ENCODE results near the gene CFAP251. TPM values are rescaled to one million over a fixed set of nuclear protein-coding genes. Genes with fewer than 3 reads are reported as not detected.

The CFAP251 gene
- total RNA-seq, 1 donor from 2014 or later, result 2.8 TPM

DNA sequence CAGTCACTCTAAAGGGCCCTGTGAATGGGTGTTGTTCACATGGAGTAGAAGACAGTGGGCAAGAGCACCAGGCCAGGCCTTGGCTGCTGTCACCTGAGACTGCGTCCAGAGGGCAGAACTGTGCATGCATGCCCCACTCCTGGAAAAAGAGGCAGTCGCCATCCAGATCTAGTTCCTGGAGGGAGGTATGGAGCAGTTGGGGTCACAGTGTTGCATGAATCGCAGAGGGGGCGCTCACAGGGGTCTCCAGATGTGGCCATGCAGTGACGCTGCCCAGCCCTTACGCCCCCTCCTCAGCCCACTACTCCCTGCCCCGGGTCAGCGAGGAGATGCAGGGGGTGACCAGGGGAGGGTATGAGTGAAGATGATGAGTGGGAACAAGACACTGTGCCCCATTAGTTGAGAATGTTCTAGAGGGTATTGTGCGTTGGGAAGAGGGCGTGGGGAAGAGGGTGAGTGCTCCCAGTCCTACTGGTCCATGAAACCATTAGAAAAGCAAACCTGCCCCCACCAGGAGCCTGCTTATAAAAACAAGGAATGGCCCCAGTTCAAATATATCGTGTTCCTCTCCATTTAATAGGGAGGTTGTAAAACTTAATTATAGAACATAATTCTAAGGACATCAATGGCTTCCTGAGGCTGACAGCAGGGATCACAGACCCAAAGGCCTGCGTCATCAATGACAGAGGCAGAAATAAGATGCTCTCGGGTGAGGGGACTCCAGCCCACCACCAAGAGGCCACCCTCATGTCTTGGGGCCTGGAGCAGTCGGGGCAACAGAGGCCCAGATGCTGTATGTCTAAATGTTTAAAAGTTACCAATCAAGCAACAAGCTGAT lies 71.1 kb downstream of the CFAP251 start:
- H3K4me1 Mint-ChIP-seq (ENCODE audit: low read depth, unreplicated experiment), result peaks cover 7% of the 10 kb centered on the region
- no peak overlapping the region for H3K27ac Mint-ChIP-seq (ENCODE audit: unreplicated experiment)
- TF ChIP-seq, protein P1, sequence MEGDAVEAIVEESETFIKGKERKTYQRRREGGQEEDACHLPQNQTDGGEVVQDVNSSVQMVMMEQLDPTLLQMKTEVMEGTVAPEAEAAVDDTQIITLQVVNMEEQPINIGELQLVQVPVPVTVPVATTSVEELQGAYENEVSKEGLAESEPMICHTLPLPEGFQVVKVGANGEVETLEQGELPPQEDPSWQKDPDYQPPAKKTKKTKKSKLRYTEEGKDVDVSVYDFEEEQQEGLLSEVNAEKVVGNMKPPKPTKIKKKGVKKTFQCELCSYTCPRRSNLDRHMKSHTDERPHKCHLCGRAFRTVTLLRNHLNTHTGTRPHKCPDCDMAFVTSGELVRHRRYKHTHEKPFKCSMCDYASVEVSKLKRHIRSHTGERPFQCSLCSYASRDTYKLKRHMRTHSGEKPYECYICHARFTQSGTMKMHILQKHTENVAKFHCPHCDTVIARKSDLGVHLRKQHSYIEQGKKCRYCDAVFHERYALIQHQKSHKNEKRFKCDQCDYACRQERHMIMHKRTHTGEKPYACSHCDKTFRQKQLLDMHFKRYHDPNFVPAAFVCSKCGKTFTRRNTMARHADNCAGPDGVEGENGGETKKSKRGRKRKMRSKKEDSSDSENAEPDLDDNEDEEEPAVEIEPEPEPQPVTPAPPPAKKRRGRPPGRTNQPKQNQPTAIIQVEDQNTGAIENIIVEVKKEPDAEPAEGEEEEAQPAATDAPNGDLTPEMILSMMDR (IDR thresholded peaks at IDR 0.05; ENCODE audit: partially characterized antibody, unreplicated experiment), result no peak
- no peak for DNase-seq
- H3K36me3 Mint-ChIP-seq (ENCODE audit: unreplicated experiment), result no peaks in the 10 kb centered on the region
- H3K9me3 Mint-ChIP-seq (ENCODE audit: unreplicated experiment), result no peaks in the 10 kb centered on the region
- peaks cover 3% of the 10 kb centered on the region for H3K27me3 Mint-ChIP-seq (ENCODE audit: unreplicated experiment)
- H3K4me3 Mint-ChIP-seq (ENCODE audit: unreplicated experiment), result no peak overlapping the region

DNA sequence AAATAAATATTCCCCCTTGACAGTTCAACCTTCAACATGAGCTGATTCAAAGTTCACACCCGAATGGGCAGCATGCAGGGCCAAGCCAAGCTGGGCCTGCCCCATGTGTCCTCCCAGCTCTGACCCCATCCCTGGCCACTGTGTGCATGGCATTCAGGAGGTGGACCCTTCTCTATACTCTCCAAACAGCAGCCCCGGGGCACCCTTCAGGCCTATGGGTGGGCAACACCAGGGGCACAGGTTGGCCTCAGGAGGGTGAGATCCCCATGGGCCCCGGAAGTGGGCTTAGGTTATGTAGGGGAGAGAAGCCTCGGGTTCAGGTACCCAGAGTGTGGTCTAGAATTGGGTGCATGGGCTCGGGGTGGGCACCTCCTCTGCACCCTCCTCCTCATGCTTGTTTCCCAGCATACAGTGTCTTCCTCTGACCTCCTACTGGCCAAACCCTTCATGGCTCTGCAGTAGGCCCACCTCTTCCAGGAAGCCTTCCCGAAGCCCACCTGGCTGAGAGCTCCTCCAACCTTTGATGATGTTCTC lies 71.8 kb downstream of the CFAP251 start:
- TF ChIP-seq, protein P1 (IDR thresholded peaks at IDR 0.05; ENCODE audit: partially characterized antibody, unreplicated experiment), result no peak
- Mint-ChIP-seq H3K27me3 (ENCODE audit: unreplicated experiment) (peaks cover 3% of the 10 kb centered on the region), H3K36me3 (ENCODE audit: unreplicated experiment) (no peaks in the 10 kb centered on the region), H3K4me3 (ENCODE audit: unreplicated experiment) (no peak overlapping the region), H3K4me1 (ENCODE audit: low read depth, unreplicated experiment) (peaks cover 2% of the 10 kb centered on the region), H3K27ac (ENCODE audit: unreplicated experiment) (no peak overlapping the region), H3K9me3 (ENCODE audit: unreplicated experiment) (no peaks in the 10 kb centered on the region)
- no peak for DNase-seq

DNA sequence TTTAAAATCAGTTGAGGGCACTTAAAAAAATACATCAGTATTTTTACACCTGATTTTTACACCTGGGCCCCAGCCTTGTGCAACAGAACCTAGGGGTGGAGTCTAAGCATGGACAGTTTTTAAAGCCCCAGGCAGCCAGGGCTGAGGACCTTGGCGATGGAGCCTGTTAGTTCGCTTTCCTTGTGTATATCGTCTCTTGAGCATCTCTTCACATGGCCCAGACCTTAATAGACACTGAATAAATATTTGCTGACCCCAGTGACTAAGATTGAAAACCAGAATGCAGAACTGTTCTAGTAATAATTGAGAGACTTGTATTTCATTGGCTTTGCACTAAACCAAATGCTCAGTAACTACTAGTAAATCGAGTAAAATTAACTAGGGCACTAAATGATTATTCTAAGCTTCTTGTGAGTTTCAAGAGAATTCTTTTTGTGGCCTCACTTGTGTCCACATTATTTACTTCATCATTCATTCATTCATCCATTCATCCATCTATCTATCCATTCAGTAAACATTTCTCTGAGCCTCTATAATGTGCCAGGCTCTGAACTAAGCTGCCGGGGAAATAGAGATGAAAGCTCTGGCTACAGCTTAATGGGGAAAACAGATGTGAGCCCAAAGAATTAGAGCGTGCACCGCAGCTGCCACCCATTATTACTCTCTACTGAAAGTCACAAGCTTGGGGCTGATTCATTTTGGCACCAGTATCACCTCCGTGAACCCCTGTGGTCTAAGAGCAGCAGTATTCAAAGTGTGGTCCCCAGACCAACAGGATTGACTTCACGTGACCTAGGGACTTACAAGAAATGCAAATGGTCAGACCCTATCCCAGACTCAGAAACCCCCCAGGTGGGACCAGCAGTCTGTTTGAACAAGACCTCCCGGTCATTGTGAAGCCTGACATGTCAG lies 72.6 kb downstream of the CFAP251 start:
- Mint-ChIP-seq H3K27ac (ENCODE audit: unreplicated experiment) (no peak overlapping the region), H3K9me3 (ENCODE audit: unreplicated experiment) (no peaks in the 10 kb centered on the region), H3K27me3 (ENCODE audit: unreplicated experiment) (peaks cover 3% of the 10 kb centered on the region), H3K36me3 (ENCODE audit: unreplicated experiment) (no peaks in the 10 kb centered on the region), H3K4me3 (ENCODE audit: unreplicated experiment) (no peak overlapping the region), H3K4me1 (ENCODE audit: low read depth, unreplicated experiment) (peaks cover 2% of the 10 kb centered on the region)
- TF ChIP-seq, protein P1 (IDR thresholded peaks at IDR 0.05; ENCODE audit: partially characterized antibody, unreplicated experiment), result no peak
- no peak for DNase-seq

DNA sequence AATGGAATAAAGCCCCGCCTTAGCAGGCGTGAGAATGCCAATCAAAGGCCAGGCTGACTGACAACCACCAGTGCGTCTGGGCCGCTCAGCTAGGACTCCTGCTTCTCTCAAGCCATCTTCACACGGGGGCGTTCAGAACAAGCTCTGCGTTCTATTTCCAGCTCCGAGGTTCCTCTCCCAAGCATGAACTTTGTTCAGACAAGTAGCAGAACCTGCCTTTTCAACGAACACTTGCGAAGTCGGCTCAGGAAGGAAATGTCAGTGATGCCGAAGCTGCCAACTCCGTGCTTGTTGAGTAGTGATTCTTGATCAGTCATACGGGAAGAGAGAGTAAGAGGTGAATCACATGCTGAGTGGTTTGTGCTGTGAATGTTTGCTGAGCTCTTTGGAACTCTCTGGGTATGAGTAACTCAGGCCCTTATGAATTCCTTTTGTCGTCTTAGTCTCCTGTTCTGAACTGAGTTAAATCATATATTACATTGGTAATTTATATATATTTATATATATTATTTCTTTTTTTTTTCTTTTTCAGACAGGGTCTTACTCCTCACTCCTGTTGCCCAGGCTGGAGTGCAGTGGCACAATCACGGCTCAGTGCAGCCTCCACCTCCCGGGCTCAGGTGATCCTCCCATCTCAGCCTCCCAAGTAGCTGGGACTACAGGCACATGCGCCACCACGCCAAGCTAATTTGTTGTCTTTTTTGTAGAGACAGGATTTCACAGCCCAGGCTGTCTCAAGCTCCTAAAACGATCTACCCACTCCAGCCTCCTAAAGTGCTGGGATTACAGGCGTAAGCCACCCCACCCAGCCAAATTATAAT lies 73.9 kb downstream of the CFAP251 start:
- H3K27ac Mint-ChIP-seq (ENCODE audit: unreplicated experiment), result no peak overlapping the region
- DNase-seq, result no peak
- peaks cover 5% of the 10 kb centered on the region for H3K4me1 Mint-ChIP-seq (ENCODE audit: low read depth, unreplicated experiment)
- H3K4me3 Mint-ChIP-seq (ENCODE audit: unreplicated experiment), result no peak overlapping the region
- H3K9me3 Mint-ChIP-seq (ENCODE audit: unreplicated experiment), result no peaks in the 10 kb centered on the region
- no peaks in the 10 kb centered on the region for H3K36me3 Mint-ChIP-seq (ENCODE audit: unreplicated experiment)
- peaks cover 3% of the 10 kb centered on the region for H3K27me3 Mint-ChIP-seq (ENCODE audit: unreplicated experiment)
- TF ChIP-seq, protein P1 (IDR thresholded peaks at IDR 0.05; ENCODE audit: partially characterized antibody, unreplicated experiment), result no peak
